CD4-positive, alpha-beta T cell treated with Interleukin-6 for 4 hours (primary cell): ENCODE results near the gene SHF.
A peak's percentile ranks its signal among the peaks of the same experiment; 100 is the strongest.

Experiments used
- DNase-seq: peaks from one replicate; pipeline ENCODE4 v3.0.0-alpha.2; 2020; ENCODE audit warnings: mixed read lengths

Gene SHF

GRCh38 chr15:45121706-45122417 is 65.9 kb downstream of the SHF start:
- no peak for DNase-seq

GRCh38 chr15:45121020-45121419 is 66.7 kb downstream of the SHF start:
- no peak for DNase-seq

- DNase-seq, result no peak
Observed at GRCh38 chr15:45120081-45120972, 67.4 kb downstream of the SHF start.

- DNase-seq, result no peak
Observed at GRCh38 chr15:45118996-45119395, 68.8 kb downstream of the SHF start.

- peak; percentile 86 for DNase-seq
Observed at GRCh38 chr15:45118131-45118588, 69.6 kb downstream of the SHF start.

GRCh38 chr15:45117308-45118130 is 70.2 kb downstream of the SHF start:
- no peak for DNase-seq
